VCaP (cell line): ENCODE results near the gene PCDHB4.
"Not testable (repeated sequence)": the region's sequence is repeated elsewhere in the genome, so short reads cannot be mapped to it uniquely, and the experiment has no call there.

Source experiments
- H3K27ac ChIP-seq: fragments of 450-650 bp; 2 replicates; pipeline ENCODE4 v1.5.1; 2017
- CTCF ChIP-seq: fragments of 450-650 bp; conservative IDR thresholded peaks from 2 replicates; pipeline ENCODE4 v1.5.1; 2017; ENCODE audit warnings: mild to moderate bottlenecking, moderate library complexity

The PCDHB4 gene

DNA sequence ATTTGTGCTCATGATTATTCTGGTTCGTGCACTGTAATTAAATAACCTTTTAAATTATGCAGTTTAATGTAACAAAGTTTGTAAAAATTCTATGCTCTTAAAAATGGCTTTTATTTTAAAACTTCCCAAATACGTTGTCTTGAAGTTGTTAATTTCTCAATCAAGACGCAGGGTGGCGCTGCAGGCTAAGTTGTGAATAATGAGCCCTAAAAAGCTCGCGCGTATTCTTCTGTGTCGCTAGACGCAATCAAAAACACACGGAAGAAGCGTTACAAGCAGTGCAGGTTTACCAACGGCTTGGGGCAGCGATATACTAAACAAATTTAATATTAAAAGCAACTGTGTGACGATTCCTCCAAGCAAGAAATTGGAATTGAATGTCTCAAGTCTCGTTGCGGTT, at the start of gene PCDHB4:
TSS of gene PCDHB4 (plus strand) at position 256 of the 400 bp plus-strand sequence. CDS start 181 bp downstream, outside the sequence.
- H3K27ac ChIP-seq: no peak within 1 kb of the TSS
- TF ChIP-seq CTCF: peak; percentile 69

- H3K27ac ChIP-seq: no peak overlapping the region
- TF ChIP-seq CTCF: no peak
Measured at GRCh38 chr5:141077826-141078225, 43.8 kb upstream of the PCDHB4 start.

- no peak for TF ChIP-seq CTCF
Measured at GRCh38 chr5:141082228-141082627, 39.4 kb upstream of the PCDHB4 start.

GRCh38 chr5:141084487-141084989, 37.1 kb upstream of the PCDHB4 start:
- H3K27ac ChIP-seq: peak overlapping the region; percentile 85
- peak; percentile 84 for TF ChIP-seq CTCF

More at GRCh38 chr5:141082228-141082627, 39.4 kb upstream of the PCDHB4 start:
- H3K27ac ChIP-seq: no peak overlapping the region

DNA sequence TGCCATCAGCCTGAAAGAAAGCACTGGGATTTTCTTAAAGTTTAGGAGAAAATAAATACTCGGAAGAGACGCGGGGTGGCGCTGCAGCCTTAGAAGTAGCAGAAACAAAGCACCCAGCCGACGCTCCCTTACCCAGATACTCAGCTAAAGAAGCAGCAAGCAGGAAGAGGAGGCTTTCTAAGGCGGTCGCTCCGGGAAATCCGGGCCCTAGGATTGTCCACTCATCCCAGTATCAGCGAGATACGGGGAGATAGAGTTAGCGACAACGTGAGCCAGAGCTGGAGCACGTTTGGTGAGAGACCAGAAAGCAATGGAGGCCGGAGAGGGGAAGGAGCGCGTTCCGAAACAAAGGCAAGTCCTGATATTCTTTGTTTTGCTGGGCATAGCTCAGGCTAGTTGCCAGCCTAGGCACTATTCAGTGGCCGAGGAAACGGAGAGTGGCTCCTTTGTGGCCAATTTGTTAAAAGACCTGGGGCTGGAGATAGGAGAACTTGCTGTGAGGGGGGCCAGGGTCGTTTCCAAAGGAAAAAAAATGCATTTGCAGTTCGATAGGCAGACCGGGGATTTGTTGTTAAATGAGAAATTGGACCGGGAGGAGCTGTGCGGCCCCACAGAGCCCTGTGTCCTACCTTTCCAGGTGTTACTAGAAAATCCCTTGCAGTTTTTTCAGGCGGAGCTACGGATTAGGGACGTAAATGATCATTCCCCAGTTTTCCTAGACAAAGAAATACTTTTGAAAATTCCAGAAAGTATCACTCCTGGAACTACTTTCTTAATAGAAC, 26.9 kb upstream of the PCDHB4 start, which contains the start of gene PCDHB2:
TSS of gene PCDHB2 (plus strand) at position 135 of the 782 bp plus-strand sequence. CDS start at position 311, 176 bp downstream.
- peak within 1 kb of the TSS; percentile 50 for H3K27ac ChIP-seq
- peak; percentile 69 for TF ChIP-seq CTCF

GRCh38 chr5:141095263-141095641, 26.4 kb upstream of the PCDHB4 start:
- TF ChIP-seq CTCF: no peak
- peak overlapping the region; percentile 50; the same call in 1 of the 2 replicates for H3K27ac ChIP-seq

GRCh38 chr5:141096181-141096580, 25.4 kb upstream of the PCDHB4 start:
- not testable (repeated sequence) for H3K27ac ChIP-seq

- H3K27ac ChIP-seq: not testable (repeated sequence)
Measured at GRCh38 chr5:141096586-141096985, 25.0 kb upstream of the PCDHB4 start.
